WTC11 (cell line): ENCODE results near the gene CCR5. TPM values are rescaled to one million over a fixed set of nuclear protein-coding genes. Genes with fewer than 3 reads are reported as not detected.

ENCODE experiments used
- ATAC-seq: fragments of 200-7000 bp; cut with Tn5 transposase; 2 replicates; pipeline ENCODE4 v1.10.0; 2021; ENCODE audit warnings: mild to moderate bottlenecking, moderate library complexity
- CTCF ChIA-PET: fragments of 300-600 bp; sonication (Branson Sonifier 250); formaldehyde crosslinking; loops from one replicate; lab custom pipeline; 2021; ENCODE audit warnings: antibody characterized with exemption; lab: Charles Lee
- POLR2A ChIA-PET: fragments of 350-600 bp; sonication (Branson Sonifier 250); formaldehyde crosslinking; loops from one replicate; lab custom pipeline; 2021; ENCODE audit warnings: antibody characterized with exemption; lab: Charles Lee
- DNase-seq: peaks from one replicate; pipeline ENCODE4 v3.0.0; 2021; ENCODE audit warnings: low spot score
- H3K27ac Mint-ChIP-seq: 2 replicates; pipeline ENCODE4 v1.8.0; 2021; ENCODE audit warnings: mixed read lengths
- H3K27me3 Mint-ChIP-seq: 2 replicates; pipeline ENCODE4 v1.8.0; 2021; ENCODE audit warnings: low read depth, mild to moderate bottlenecking, moderate library complexity, mixed read lengths
- H3K36me3 Mint-ChIP-seq: 2 replicates; pipeline ENCODE4 v1.8.0; 2021; ENCODE audit warnings: mixed read lengths
- H3K4me1 Mint-ChIP-seq: 2 replicates; pipeline ENCODE4 v1.8.0; 2022; ENCODE audit warnings: mixed read lengths
- H3K4me3 Mint-ChIP-seq: 2 replicates; pipeline ENCODE4 v1.8.0; 2021; ENCODE audit warnings: mild to moderate bottlenecking, moderate library complexity, mixed read lengths
- H3K9me3 Mint-ChIP-seq: 2 replicates; pipeline ENCODE4 v1.8.0; 2021; ENCODE audit warnings: mixed read lengths
- CDX4 ChIP-seq: fragments of 250-450 bp; sonication (Bioruptor Pico); IDR thresholded peaks from 2 replicates; pipeline ENCODE4 v1.9.0; 2021; ENCODE audit warnings: moderate library complexity, mild to moderate bottlenecking, inconsistent platforms, borderline replicate concordance
- ESRRA ChIP-seq: sonication (generic); formaldehyde crosslinking; IDR thresholded peaks from 2 replicates; pipeline ENCODE4 v1.8.1; 2022; ENCODE audit warnings: mild to moderate bottlenecking, missing genetic modification reagents, borderline replicate concordance
- GTF2I ChIP-seq: fragments of 250-450 bp; sonication (Bioruptor Pico); conservative IDR thresholded peaks from 2 replicates; pipeline ENCODE4 v1.4.0; 2021; ENCODE audit warnings: mild to moderate bottlenecking
- MXD4 ChIP-seq: fragments of 250-450 bp; sonication (Bioruptor Pico); IDR thresholded peaks from 2 replicates; pipeline ENCODE4 v1.8.0; 2021; ENCODE audit warnings: mild to moderate bottlenecking, moderate library complexity, borderline replicate concordance
- PRRX2 ChIP-seq: fragments of 250-450 bp; sonication (Bioruptor Pico); IDR thresholded peaks from 2 replicates; pipeline ENCODE4 v1.8.0; 2021; ENCODE audit warnings: mild to moderate bottlenecking
- TEAD1 ChIP-seq: sonication (generic); formaldehyde crosslinking; IDR thresholded peaks from 2 replicates; pipeline ENCODE4 v1.8.0; 2022; ENCODE audit warnings: mild to moderate bottlenecking, missing genetic modification reagents
- USF2 ChIP-seq: sonication (generic); formaldehyde crosslinking; IDR thresholded peaks from 2 replicates; pipeline ENCODE4 v1.8.1; 2023; ENCODE audit warnings: mild to moderate bottlenecking, missing genetic modification reagents, moderate library complexity
- ZNF219 ChIP-seq: sonication (generic); formaldehyde crosslinking; IDR thresholded peaks from 2 replicates; pipeline ENCODE4 v1.8.0; 2023; ENCODE audit warnings: missing genetic modification reagents, mild to moderate bottlenecking, borderline replicate concordance
- ZNF416 ChIP-seq: fragments of 250-450 bp; sonication (Bioruptor Pico); IDR thresholded peaks from 2 replicates; pipeline ENCODE4 v1.9.0; 2021; ENCODE audit warnings: mild to moderate bottlenecking, inconsistent platforms
- ZNF425 ChIP-seq: fragments of 250-450 bp; sonication (Bioruptor Pico); conservative IDR thresholded peaks from 2 replicates; pipeline ENCODE4 v1.9.0; 2021; ENCODE audit warnings: mild to moderate bottlenecking
- ZSCAN18 ChIP-seq: fragments of 250-450 bp; sonication (Bioruptor Pico); IDR thresholded peaks from 2 replicates; pipeline ENCODE4 v2.1.2; 2022; ENCODE audit warnings: mild to moderate bottlenecking, moderate library complexity
- total RNA-seq: library from RNA; stranded (reverse); gene quantifications from 3 replicates; pipeline ENCODE4 v1.2.3, GENCODE V29; 2021
- TF ChIP-seq, protein P1 (sequence below): sonication (generic); formaldehyde crosslinking; conservative IDR thresholded peaks from 2 replicates; pipeline ENCODE4 v1.8.1; 2023; ENCODE audit warnings: mild to moderate bottlenecking, low read depth, missing genetic modification reagents, moderate library complexity
- TF ChIP-seq, protein P2 (sequence below): sonication (generic); formaldehyde crosslinking; IDR thresholded peaks from 2 replicates; pipeline ENCODE4 v1.8.1; 2023; ENCODE audit warnings: mild to moderate bottlenecking, missing genetic modification reagents
- TF ChIP-seq, protein P3 (sequence below): fragments of 250-450 bp; sonication (Bioruptor Pico); IDR thresholded peaks from 2 replicates; pipeline ENCODE4 v1.8.0; 2021; ENCODE audit warnings: mild to moderate bottlenecking

Gene CCR5
- total RNA-seq, 1 experiment from 2014 or later = not detected

DNA sequence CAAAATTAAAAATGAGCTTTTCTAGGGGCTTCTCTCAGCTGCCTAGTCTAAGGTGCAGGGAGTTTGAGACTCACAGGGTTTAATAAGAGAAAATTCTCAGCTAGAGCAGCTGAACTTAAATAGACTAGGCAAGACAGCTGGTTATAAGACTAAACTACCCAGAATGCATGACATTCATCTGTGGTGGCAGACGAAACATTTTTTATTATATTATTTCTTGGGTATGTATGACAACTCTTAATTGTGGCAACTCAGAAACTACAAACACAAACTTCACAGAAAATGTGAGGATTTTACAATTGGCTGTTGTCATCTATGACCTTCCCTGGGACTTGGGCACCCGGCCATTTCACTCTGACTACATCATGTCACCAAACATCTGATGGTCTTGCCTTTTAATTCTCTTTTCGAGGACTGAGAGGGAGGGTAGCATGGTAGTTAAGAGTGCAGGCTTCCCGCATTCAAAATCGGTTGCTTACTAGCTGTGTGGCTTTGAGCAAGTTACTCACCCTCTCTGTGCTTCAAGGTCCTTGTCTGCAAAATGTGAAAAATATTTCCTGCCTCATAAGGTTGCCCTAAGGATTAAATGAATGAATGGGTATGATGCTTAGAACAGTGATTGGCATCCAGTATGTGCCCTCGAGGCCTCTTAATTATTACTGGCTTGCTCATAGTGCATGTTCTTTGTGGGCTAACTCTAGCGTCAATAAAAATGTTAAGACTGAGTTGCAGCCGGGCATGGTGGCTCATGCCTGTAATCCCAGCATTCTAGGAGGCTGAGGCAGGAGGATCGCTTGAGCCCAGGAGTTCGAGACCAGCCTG, 984 bp downstream of the CCR5 start:
- CTCF ChIA-PET = interaction anchor here (0.7 to 5.5 kb wide), 15 partner anchors 10 to 292 kb away, joined by 3 to 68 read pairs (median 4); partner anchors contain the start of genes CCR1 and CCR2
- Mint-ChIP-seq H3K27me3 (peaks cover 9% of the 10 kb centered on the region), H3K4me3 (no peak overlapping the region), H3K9me3 (no peaks in the 10 kb centered on the region), H3K4me1 (peaks cover 13% of the 10 kb centered on the region), H3K27ac (no peak overlapping the region)
- no peak for ATAC-seq
- TF ChIP-seq, protein P1, sequence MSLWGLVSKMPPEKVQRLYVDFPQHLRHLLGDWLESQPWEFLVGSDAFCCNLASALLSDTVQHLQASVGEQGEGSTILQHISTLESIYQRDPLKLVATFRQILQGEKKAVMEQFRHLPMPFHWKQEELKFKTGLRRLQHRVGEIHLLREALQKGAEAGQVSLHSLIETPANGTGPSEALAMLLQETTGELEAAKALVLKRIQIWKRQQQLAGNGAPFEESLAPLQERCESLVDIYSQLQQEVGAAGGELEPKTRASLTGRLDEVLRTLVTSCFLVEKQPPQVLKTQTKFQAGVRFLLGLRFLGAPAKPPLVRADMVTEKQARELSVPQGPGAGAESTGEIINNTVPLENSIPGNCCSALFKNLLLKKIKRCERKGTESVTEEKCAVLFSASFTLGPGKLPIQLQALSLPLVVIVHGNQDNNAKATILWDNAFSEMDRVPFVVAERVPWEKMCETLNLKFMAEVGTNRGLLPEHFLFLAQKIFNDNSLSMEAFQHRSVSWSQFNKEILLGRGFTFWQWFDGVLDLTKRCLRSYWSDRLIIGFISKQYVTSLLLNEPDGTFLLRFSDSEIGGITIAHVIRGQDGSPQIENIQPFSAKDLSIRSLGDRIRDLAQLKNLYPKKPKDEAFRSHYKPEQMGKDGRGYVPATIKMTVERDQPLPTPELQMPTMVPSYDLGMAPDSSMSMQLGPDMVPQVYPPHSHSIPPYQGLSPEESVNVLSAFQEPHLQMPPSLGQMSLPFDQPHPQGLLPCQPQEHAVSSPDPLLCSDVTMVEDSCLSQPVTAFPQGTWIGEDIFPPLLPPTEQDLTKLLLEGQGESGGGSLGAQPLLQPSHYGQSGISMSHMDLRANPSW (CRISPR knock-in tag) = no peak
- no peak for TF ChIP-seq MXD4 (CRISPR knock-in tag)
- no peak for TF ChIP-seq ZNF425 (CRISPR knock-in tag)
- TF ChIP-seq ESRRA = no peak
- TF ChIP-seq PRRX2 = no peak
- no peak for TF ChIP-seq ZNF416
- no peak for TF ChIP-seq GTF2I (CRISPR knock-in tag)
- TF ChIP-seq ZSCAN18 (CRISPR knock-in tag) = no peak
- TF ChIP-seq, protein P2, sequence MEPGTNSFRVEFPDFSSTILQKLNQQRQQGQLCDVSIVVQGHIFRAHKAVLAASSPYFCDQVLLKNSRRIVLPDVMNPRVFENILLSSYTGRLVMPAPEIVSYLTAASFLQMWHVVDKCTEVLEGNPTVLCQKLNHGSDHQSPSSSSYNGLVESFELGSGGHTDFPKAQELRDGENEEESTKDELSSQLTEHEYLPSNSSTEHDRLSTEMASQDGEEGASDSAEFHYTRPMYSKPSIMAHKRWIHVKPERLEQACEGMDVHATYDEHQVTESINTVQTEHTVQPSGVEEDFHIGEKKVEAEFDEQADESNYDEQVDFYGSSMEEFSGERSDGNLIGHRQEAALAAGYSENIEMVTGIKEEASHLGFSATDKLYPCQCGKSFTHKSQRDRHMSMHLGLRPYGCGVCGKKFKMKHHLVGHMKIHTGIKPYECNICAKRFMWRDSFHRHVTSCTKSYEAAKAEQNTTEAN (CRISPR knock-in tag) = no peak
- TF ChIP-seq CDX4 (CRISPR knock-in tag) = no peak
- no peak for TF ChIP-seq ZNF219
- TF ChIP-seq, protein P3, sequence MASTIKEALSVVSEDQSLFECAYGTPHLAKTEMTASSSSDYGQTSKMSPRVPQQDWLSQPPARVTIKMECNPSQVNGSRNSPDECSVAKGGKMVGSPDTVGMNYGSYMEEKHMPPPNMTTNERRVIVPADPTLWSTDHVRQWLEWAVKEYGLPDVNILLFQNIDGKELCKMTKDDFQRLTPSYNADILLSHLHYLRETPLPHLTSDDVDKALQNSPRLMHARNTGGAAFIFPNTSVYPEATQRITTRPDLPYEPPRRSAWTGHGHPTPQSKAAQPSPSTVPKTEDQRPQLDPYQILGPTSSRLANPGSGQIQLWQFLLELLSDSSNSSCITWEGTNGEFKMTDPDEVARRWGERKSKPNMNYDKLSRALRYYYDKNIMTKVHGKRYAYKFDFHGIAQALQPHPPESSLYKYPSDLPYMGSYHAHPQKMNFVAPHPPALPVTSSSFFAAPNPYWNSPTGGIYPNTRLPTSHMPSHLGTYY (CRISPR knock-in tag) = no peak
- TF ChIP-seq TEAD1 (CRISPR knock-in tag) = no peak
- no peak for TF ChIP-seq USF2 (CRISPR knock-in tag)
- TF ChIP-seq, all 79 proteins: peak for 0
- POLR2A ChIA-PET = interaction anchor here (0.8 kb wide), 1 partner anchor 8 kb away, joined by 3 read pairs; no protein-coding TSS in a partner anchor
- no peak for DNase-seq
- no peaks in the 10 kb centered on the region for H3K36me3 Mint-ChIP-seq
